Lower lobe of right lung (tissue), 2 donors: Measurements from ENCODE around the gene COLGALT1. TPM values are rescaled to one million over a fixed set of nuclear protein-coding genes. Genes with fewer than 3 reads are reported as not detected.
"Not testable (repeated sequence)": the region's sequence is repeated elsewhere in the genome, so short reads cannot be mapped to it uniquely, and the experiment has no call there.

ENCODE experiments used
- ATAC-seq, 2 donors: fragments of 200-7000 bp; cut with Tn5 transposase; one replicate each; pipeline ENCODE4 v1.9.1; 2020 to 2022; ENCODE audit warnings: mild to moderate bottlenecking in 2 of 2, moderate library complexity in 2 of 2
- DNase-seq: peaks from one replicate; pipeline ENCODE4 v3.0.0-alpha.2; 2020
- H3K27ac ChIP-seq: fragments of 200-600 bp; one replicate; pipeline ENCODE4 v1.8.0; 2022
- H3K27me3 ChIP-seq: fragments of 200-600 bp; one replicate; pipeline ENCODE4 v1.8.0; 2022; ENCODE audit warnings: low read depth
- H3K36me3 ChIP-seq: fragments of 200-600 bp; one replicate; pipeline ENCODE4 v1.8.0; 2022; ENCODE audit warnings: mild to moderate bottlenecking
- H3K4me1 ChIP-seq: fragments of 200-600 bp; one replicate; pipeline ENCODE4 v1.8.0; 2022
- H3K4me3 ChIP-seq: fragments of 200-600 bp; one replicate; pipeline ENCODE4 v1.8.0; 2022; ENCODE audit warnings: mild to moderate bottlenecking
- H3K9me3 ChIP-seq: fragments of 200-600 bp; one replicate; pipeline ENCODE4 v1.8.0; 2022
- CTCF ChIP-seq: fragments of 200-600 bp; IDR thresholded peaks from one replicate; pipeline ENCODE4 v1.8.0; 2022; ENCODE audit warnings: antibody characterized with exemption, mild to moderate bottlenecking
- intact Hi-C: fragments of 100-400 bp; cut with DNase I; formaldehyde crosslinking; loops from one replicate; pipeline ENCODE4 v1.11.0; 2022
- total RNA-seq: library from RNA; stranded (reverse); fragmentation: NEBNext Ultra II Directional; extraction: Animal tissue kit (Norgen Biotek cat#: 25700); gene quantifications from one replicate; pipeline ENCODE4 v1.2.1, GENCODE V29; 2021
- donor health status: DM: no; HTN: yes; CAD: no; lungs with severe emphysema.

COLGALT1 gene
- total RNA-seq, 1 donor from 2014 or later: 142 TPM

- no peaks in the 10 kb centered on the region for H3K27me3 ChIP-seq
- peaks cover 85% of the 10 kb centered on the region for H3K36me3 ChIP-seq
- H3K4me1 ChIP-seq: peaks cover 32% of the 10 kb centered on the region
- no peak overlapping the region for H3K4me3 ChIP-seq
- intact Hi-C loops: no loop called here
- H3K9me3 ChIP-seq: no peaks in the 10 kb centered on the region
- no peak for ATAC-seq
- no peak for TF ChIP-seq CTCF
- H3K27ac ChIP-seq: peak overlapping the region; percentile 18
- DNase-seq: no peak
These were observed 6.6 kb downstream of the COLGALT1 start for GRCh38 chr19:17562097-17562496.

- H3K9me3 ChIP-seq: no peaks in the 10 kb centered on the region
- no peak overlapping the region for H3K4me3 ChIP-seq
- TF ChIP-seq CTCF: no peak
- DNase-seq (no peak), ATAC-seq (no peak)
- H3K4me1 ChIP-seq: peaks cover 28% of the 10 kb centered on the region
- H3K27me3 ChIP-seq: no peaks in the 10 kb centered on the region
- intact Hi-C loops: no loop called here
- H3K36me3 ChIP-seq: peaks cover 85% of the 10 kb centered on the region
- H3K27ac ChIP-seq: no peak overlapping the region
These were observed 7.1 kb downstream of the COLGALT1 start for GRCh38 chr19:17562561-17562960.

- peaks cover 19% of the 10 kb centered on the region for H3K4me1 ChIP-seq
- peaks cover 96% of the 10 kb centered on the region for H3K36me3 ChIP-seq
- no peaks in the 10 kb centered on the region for H3K27me3 ChIP-seq
- intact Hi-C loops: no loop called here
- ATAC-seq (no peak), DNase-seq (no peak)
- H3K9me3 ChIP-seq: no peaks in the 10 kb centered on the region
- no peak overlapping the region for H3K27ac ChIP-seq
- no peak for TF ChIP-seq CTCF
- no peak overlapping the region for H3K4me3 ChIP-seq
These were observed 9.3 kb downstream of the COLGALT1 start for GRCh38 chr19:17564781-17565180.

- no peak for TF ChIP-seq CTCF
- no peak overlapping the region for H3K27ac ChIP-seq
- H3K4me3 ChIP-seq: no peak overlapping the region
- intact Hi-C loops: no loop called here
- no peaks in the 10 kb centered on the region for H3K9me3 ChIP-seq
- peaks cover 96% of the 10 kb centered on the region for H3K36me3 ChIP-seq
- H3K27me3 ChIP-seq: no peaks in the 10 kb centered on the region
- peaks cover 17% of the 10 kb centered on the region for H3K4me1 ChIP-seq
- DNase-seq (no peak), ATAC-seq (no peak)
These were observed 10.2 kb downstream of the COLGALT1 start for GRCh38 chr19:17565611-17566010.

- Histone ChIP-seq H3K4me1 (peaks cover 4% of the 10 kb centered on the region), H3K27me3 (no peaks in the 10 kb centered on the region), H3K27ac (no peak overlapping the region), H3K4me3 (no peak overlapping the region), H3K9me3 (no peaks in the 10 kb centered on the region), H3K36me3 (peaks cover 96% of the 10 kb centered on the region)
- no peak for TF ChIP-seq CTCF
- ATAC-seq (no peak), DNase-seq (no peak)
- intact Hi-C loops: no loop called here
These were observed 12.5 kb downstream of the COLGALT1 start for GRCh38 chr19:17567940-17568339.

- H3K27ac ChIP-seq, intact Hi-C loops, H3K9me3 ChIP-seq, H3K27me3 ChIP-seq, H3K4me1 ChIP-seq, H3K4me3 ChIP-seq, ATAC-seq, DNase-seq: not testable (repeated sequence)
- peaks cover 95% of the 10 kb centered on the region for H3K36me3 ChIP-seq
These were observed 14.8 kb downstream of the COLGALT1 start for GRCh38 chr19:17570291-17570690.
